HL-60 (cell line): Measurements from ENCODE around the gene ZNF638.

Source experiments
- DNase-seq, 2 experiments: peaks; one replicate each; pipeline ENCODE4 v3.0.0-alpha.2; 2010 to 2020; ENCODE audit warnings: low read depth in 1 of 2, low spot score in 1 of 2
- H3K27ac ChIP-seq: fragments of 250-450 bp; sonication (Bioruptor Pico); replicated peaks from 2 replicates; pipeline ENCODE4 v1.5.1; 2020; ENCODE audit warnings: mild to moderate bottlenecking, moderate library complexity
- H3K27me3 ChIP-seq: fragments of 250-450 bp; sonication (Bioruptor Pico); 2 replicates; pipeline ENCODE4 v1.5.1; 2021; ENCODE audit warnings: mild to moderate bottlenecking, moderate library complexity; ENCODE audit not compliant: insufficient read depth, poor library complexity, severe bottlenecking
- H3K4me3 ChIP-seq: replicated peaks from 2 replicates; pipeline ENCODE4 v1.5.1; 2011; ENCODE audit warnings: mild to moderate bottlenecking, control low read depth, low read length; ENCODE audit not compliant: insufficient read depth
- GABPA ChIP-seq: IDR thresholded peaks from 2 replicates; pipeline ENCODE4 v1.6.1; 2012; ENCODE audit warnings: low read depth
- POLR2AphosphoS5 ChIP-seq: IDR thresholded peaks from 2 replicates; pipeline ENCODE4 v1.6.1; 2012; ENCODE audit warnings: low read depth
- SPI1 ChIP-seq: IDR thresholded peaks from 2 replicates; pipeline ENCODE4 v1.6.1; 2012; ENCODE audit warnings: low read depth, mild to moderate bottlenecking, borderline replicate concordance
- long read RNA-seq: library from polyadenylated mRNA; unstranded; transcript quantifications from one replicate; pipeline ENCODE4 v2.0.0, GENCODE V29; 2020
- TF ChIP-seq, protein P1 (sequence below): IDR thresholded peaks from 2 replicates; pipeline ENCODE4 v1.6.1; 2012; ENCODE audit warnings: low read depth; ENCODE audit not compliant: insufficient replicate concordance
- TF ChIP-seq, protein P2 (sequence below): IDR thresholded peaks from one replicate; pipeline ENCODE4 v1.5.1; 2011; ENCODE audit warnings: low read length, control low read depth, inconsistent platforms; ENCODE audit not compliant: insufficient read depth

The ZNF638 gene, protein sequence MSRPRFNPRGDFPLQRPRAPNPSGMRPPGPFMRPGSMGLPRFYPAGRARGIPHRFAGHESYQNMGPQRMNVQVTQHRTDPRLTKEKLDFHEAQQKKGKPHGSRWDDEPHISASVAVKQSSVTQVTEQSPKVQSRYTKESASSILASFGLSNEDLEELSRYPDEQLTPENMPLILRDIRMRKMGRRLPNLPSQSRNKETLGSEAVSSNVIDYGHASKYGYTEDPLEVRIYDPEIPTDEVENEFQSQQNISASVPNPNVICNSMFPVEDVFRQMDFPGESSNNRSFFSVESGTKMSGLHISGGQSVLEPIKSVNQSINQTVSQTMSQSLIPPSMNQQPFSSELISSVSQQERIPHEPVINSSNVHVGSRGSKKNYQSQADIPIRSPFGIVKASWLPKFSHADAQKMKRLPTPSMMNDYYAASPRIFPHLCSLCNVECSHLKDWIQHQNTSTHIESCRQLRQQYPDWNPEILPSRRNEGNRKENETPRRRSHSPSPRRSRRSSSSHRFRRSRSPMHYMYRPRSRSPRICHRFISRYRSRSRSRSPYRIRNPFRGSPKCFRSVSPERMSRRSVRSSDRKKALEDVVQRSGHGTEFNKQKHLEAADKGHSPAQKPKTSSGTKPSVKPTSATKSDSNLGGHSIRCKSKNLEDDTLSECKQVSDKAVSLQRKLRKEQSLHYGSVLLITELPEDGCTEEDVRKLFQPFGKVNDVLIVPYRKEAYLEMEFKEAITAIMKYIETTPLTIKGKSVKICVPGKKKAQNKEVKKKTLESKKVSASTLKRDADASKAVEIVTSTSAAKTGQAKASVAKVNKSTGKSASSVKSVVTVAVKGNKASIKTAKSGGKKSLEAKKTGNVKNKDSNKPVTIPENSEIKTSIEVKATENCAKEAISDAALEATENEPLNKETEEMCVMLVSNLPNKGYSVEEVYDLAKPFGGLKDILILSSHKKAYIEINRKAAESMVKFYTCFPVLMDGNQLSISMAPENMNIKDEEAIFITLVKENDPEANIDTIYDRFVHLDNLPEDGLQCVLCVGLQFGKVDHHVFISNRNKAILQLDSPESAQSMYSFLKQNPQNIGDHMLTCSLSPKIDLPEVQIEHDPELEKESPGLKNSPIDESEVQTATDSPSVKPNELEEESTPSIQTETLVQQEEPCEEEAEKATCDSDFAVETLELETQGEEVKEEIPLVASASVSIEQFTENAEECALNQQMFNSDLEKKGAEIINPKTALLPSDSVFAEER (N-terminal part only)
- long read RNA-seq, transcript ZNF638-206 (2 exons, 931 nt), result major isoform, 7 of 353 reads
- long read RNA-seq, partial matches to known transcripts, result 129 of 353 reads
- long read RNA-seq, other reads (novel, unspliced or antisense), result 216 of 353 reads

DNA sequence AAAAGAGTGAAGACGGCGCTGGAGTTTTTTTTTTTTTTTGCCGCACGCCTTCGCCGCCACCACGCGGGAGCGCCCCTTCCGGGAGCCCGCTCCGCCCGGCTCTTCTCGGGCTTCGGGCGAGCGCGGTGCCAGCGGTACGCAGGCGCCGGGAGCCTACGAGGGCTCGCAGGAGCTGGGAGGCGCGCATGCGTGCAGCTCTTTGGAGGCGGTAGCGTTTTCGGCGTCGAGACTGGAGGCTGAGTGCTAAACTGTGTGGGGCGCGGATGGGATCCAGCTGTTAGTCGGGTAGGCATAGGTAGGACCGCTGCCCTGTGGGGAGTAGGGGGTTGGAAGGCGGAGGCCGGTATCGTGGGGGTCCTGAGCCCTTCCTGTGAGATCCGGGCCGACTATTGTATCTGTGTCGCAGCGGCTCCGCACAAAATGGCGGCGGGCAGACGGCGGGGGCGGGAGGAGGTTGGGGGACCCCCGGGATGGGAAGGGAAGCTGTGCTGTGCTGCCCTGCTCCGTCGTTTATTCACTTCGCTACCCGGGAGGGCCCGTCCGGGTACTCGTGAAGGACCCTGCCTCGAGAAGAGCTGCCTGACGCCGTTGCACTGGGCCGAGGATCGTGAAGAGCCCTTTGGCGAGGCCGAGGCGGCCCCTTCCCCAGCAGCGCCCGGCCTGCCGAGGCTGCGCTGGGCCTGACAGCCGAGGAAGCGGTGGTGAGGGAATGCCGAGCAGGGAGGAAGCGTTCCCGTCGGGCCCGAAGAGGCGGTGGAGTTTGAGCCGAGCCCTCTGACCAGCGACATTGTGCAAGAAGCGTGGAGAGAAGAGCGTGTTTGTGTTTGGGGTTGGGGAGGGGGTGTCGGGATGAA, at the start of gene ZNF638:
ZNF638 (plus strand) TSS at position 202 of the 854 bp plus-strand sequence. CDS start 17,173 bp downstream, outside the sequence.
- peak within 1 kb of the TSS; percentile 91 for H3K27ac ChIP-seq
- peak; percentile 75; the same call in 1 of the 2 replicates for TF ChIP-seq POLR2AphosphoS5
- TF ChIP-seq, protein P1, sequence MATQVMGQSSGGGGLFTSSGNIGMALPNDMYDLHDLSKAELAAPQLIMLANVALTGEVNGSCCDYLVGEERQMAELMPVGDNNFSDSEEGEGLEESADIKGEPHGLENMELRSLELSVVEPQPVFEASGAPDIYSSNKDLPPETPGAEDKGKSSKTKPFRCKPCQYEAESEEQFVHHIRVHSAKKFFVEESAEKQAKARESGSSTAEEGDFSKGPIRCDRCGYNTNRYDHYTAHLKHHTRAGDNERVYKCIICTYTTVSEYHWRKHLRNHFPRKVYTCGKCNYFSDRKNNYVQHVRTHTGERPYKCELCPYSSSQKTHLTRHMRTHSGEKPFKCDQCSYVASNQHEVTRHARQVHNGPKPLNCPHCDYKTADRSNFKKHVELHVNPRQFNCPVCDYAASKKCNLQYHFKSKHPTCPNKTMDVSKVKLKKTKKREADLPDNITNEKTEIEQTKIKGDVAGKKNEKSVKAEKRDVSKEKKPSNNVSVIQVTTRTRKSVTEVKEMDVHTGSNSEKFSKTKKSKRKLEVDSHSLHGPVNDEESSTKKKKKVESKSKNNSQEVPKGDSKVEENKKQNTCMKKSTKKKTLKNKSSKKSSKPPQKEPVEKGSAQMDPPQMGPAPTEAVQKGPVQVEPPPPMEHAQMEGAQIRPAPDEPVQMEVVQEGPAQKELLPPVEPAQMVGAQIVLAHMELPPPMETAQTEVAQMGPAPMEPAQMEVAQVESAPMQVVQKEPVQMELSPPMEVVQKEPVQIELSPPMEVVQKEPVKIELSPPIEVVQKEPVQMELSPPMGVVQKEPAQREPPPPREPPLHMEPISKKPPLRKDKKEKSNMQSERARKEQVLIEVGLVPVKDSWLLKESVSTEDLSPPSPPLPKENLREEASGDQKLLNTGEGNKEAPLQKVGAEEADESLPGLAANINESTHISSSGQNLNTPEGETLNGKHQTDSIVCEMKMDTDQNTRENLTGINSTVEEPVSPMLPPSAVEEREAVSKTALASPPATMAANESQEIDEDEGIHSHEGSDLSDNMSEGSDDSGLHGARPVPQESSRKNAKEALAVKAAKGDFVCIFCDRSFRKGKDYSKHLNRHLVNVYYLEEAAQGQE, result no peak
- TF ChIP-seq, protein P2, sequence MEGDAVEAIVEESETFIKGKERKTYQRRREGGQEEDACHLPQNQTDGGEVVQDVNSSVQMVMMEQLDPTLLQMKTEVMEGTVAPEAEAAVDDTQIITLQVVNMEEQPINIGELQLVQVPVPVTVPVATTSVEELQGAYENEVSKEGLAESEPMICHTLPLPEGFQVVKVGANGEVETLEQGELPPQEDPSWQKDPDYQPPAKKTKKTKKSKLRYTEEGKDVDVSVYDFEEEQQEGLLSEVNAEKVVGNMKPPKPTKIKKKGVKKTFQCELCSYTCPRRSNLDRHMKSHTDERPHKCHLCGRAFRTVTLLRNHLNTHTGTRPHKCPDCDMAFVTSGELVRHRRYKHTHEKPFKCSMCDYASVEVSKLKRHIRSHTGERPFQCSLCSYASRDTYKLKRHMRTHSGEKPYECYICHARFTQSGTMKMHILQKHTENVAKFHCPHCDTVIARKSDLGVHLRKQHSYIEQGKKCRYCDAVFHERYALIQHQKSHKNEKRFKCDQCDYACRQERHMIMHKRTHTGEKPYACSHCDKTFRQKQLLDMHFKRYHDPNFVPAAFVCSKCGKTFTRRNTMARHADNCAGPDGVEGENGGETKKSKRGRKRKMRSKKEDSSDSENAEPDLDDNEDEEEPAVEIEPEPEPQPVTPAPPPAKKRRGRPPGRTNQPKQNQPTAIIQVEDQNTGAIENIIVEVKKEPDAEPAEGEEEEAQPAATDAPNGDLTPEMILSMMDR, result peak; percentile 45
- H3K27me3 ChIP-seq, result no peaks in the 10 kb centered on the region
- DNase-seq, result peak; percentile 87 to 88
- H3K4me3 ChIP-seq, result peak within 1 kb of the TSS; percentile 65

DNA sequence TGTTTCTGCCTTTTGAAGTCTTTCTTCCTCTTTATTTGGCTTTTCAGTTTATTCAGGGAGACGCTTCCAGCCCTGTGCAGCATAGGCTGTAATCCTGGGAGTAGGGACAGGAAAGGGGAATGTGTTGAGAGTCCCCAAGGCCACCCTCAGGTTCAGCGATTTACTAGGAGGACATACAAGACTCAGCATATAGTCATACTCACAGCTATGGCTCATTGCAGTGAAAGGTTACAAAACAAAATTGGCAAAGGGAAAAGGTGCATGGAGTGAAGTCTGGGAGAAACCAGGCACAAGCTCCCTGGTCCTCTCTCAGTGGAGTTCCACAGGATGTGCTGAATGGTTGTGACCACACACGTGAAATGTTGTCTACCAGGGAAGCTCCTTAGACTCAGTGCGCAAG, 49.6 kb upstream of the ZNF638 start:
- TF ChIP-seq, protein P1, result no peak
- TF ChIP-seq SPI1 (no peak), GABPA (no peak), POLR2AphosphoS5 (no peak)
- TF ChIP-seq, protein P2, result no peak
- no peaks in the 10 kb centered on the region for H3K27me3 ChIP-seq

DNA sequence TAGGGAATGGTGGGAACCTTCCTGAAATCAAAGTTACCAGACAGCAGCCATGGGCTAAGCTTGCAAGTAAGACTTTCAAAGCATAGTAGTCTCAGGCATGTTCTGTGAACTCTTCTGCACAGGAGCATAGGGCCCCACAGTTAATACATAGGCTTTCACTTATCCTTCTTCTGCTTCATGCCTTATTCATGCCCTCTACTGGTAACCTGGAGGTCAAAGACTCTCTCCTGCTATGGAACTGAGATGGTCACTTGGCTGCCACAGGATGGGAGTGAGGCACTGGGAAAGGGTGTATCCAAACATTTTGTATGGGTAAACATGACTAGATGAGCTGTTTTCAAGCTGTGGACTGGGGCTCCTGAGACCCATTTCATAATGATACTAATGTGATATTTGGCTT, 49.1 kb upstream of the ZNF638 start:
- H3K27ac ChIP-seq, result no peak overlapping the region
- no peak for DNase-seq
- no peaks in the 10 kb centered on the region for H3K27me3 ChIP-seq
- TF ChIP-seq SPI1 (no peak), GABPA (no peak), POLR2AphosphoS5 (no peak)
- TF ChIP-seq, protein P2, result no peak
- TF ChIP-seq, protein P1, result no peak
- no peak overlapping the region for H3K4me3 ChIP-seq

More for the DNA sequence above, 49.6 kb upstream of the ZNF638 start:
- Histone ChIP-seq H3K4me3 (no peak overlapping the region), H3K27ac (no peak overlapping the region)
- no peak for DNase-seq
